ENCODE data around the gene PPFIA4.

GRCh38 chr1:203069030-203069747, 42.9 kb downstream of the PPFIA4 start:
- no peak for TF ChIP-seq USF2 (IDR thresholded peaks at IDR 0.05; ENCODE audit: low read depth, low read length)
- TF ChIP-seq, protein P1, sequence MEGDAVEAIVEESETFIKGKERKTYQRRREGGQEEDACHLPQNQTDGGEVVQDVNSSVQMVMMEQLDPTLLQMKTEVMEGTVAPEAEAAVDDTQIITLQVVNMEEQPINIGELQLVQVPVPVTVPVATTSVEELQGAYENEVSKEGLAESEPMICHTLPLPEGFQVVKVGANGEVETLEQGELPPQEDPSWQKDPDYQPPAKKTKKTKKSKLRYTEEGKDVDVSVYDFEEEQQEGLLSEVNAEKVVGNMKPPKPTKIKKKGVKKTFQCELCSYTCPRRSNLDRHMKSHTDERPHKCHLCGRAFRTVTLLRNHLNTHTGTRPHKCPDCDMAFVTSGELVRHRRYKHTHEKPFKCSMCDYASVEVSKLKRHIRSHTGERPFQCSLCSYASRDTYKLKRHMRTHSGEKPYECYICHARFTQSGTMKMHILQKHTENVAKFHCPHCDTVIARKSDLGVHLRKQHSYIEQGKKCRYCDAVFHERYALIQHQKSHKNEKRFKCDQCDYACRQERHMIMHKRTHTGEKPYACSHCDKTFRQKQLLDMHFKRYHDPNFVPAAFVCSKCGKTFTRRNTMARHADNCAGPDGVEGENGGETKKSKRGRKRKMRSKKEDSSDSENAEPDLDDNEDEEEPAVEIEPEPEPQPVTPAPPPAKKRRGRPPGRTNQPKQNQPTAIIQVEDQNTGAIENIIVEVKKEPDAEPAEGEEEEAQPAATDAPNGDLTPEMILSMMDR (conservative IDR thresholded peaks at IDR 0.05; ENCODE audit: low read depth, low read length) = no peak
- no peak for TF ChIP-seq CEBPB (IDR thresholded peaks at IDR 0.05; ENCODE audit: low read depth, low read length)
- TF ChIP-seq MAZ (IDR thresholded peaks at IDR 0.05; ENCODE audit: borderline replicate concordance, low read depth, low read length) = no peak
- TF ChIP-seq SMC3 (IDR thresholded peaks at IDR 0.05; ENCODE audit: low read depth, low read length) = no peak
- no peak for TF ChIP-seq FOS (IDR thresholded peaks at IDR 0.05; ENCODE audit: low read depth, low read length)
- TF ChIP-seq RFX5 (IDR thresholded peaks at IDR 0.05; ENCODE audit: low read depth, low read length) = no peak
- TF ChIP-seq POLR2A (IDR thresholded peaks at IDR 0.05; ENCODE audit: low read depth, low read length) = no peak
